GM21529 (cell line): Measurements from ENCODE around the gene TAS2R13.

Source experiments
- ATAC-seq: cut with Tn5 transposase; IDR thresholded peaks from one replicate; pipeline ENCODE4 v1.9.1; 2021; ENCODE audit not compliant: unreplicated experiment

Gene TAS2R13, protein sequence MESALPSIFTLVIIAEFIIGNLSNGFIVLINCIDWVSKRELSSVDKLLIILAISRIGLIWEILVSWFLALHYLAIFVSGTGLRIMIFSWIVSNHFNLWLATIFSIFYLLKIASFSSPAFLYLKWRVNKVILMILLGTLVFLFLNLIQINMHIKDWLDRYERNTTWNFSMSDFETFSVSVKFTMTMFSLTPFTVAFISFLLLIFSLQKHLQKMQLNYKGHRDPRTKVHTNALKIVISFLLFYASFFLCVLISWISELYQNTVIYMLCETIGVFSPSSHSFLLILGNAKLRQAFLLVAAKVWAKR

DNA sequence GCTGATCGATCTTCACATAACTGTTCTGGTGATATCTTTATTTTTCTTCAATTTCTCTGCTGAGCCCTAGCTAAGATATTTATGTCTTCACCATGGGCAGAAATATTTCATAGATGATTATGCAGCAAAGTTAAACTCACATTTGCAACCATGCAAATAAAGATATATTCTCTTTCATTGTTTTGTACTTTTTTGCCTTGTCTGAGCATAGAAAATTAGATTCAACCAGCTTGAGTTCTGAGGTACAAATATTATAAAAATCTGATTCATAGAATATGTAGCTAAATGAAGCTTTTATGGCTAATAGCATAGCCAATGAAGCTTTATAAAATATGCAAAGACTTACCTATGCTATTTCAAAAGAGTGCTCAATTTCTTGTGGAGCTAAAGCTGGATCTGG is at the start of gene TAS2R13:
Gene TAS2R13 (minus strand): TSS at position 101 of the 400 bp plus-strand sequence. CDS start 264 bp downstream, outside the sequence.
- no peak for ATAC-seq

DNA sequence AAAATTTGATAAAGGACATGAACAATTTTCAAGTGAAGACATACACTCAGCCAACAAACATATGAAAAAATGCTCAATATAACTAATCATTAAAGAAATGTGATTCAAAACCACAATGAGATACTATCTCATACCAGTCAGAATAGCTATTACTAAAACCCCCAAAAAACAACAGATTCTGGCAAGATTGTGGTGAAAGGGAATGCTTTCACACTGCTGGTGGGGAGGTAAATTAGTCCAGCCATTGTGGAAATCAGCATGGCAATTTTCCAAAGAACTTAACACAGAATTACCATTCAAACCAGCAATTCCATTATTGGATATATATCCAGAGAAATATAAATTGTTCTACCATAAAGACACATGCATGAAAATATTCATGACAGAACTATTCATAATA is 48.4 kb upstream of the TAS2R13 start:
- ATAC-seq: no peak

DNA sequence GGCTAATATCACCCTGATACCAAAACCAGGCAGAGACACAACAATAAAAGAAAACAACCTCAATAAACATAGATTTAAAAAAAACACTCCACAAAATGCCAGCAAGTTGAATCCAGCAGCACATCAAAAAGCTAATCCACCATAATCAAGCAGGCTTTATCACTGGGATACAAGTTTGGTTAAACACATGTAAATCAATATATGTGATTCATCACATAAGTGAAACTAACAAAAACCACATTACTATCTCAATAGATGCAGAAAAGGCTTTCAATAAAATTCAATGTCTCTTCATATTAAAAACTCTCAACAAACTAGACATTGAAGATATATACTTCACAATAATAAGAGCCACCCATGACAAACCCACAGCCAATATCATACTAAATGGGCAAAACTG is 46.7 kb upstream of the TAS2R13 start:
- no peak for ATAC-seq

DNA sequence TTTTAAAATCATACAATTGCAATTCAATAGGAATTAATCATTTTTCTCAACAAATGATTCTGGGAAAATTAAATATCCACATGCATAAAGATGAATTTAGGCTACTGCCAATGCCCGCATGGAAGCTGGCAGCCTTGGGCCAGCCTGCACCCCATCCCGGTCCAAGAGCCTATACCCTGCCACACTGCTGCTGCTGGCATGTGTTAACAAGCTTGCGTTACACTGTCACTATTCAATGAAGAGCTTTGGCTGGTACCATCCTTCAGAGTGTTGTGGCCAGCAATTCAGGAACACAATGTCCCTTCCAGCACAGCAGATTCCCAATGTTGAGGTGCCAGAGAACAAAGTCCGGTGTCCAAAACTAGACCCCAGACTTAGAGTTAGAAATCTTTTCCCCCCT is 43.3 kb upstream of the TAS2R13 start:
- no peak for ATAC-seq

DNA sequence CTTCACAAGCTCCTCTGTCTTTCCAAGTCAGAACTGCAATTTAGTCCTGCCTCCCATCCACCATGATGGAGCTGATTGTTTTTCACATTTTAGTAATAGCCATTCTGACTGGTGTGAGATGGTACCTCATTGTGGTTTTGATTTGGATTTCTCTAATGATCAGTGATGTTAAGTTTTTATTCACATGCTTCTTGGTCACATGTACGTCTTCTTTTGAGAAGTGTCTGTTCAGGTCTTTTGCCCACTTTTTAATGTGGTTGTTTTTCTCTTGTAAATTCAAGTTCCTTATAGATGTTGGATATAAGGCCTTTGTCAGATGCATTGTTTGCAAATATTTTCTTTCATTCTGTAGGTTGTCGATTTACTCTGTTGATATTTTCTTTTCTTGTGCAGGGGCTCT is 33.8 kb upstream of the TAS2R13 start:
- no peak for ATAC-seq

DNA sequence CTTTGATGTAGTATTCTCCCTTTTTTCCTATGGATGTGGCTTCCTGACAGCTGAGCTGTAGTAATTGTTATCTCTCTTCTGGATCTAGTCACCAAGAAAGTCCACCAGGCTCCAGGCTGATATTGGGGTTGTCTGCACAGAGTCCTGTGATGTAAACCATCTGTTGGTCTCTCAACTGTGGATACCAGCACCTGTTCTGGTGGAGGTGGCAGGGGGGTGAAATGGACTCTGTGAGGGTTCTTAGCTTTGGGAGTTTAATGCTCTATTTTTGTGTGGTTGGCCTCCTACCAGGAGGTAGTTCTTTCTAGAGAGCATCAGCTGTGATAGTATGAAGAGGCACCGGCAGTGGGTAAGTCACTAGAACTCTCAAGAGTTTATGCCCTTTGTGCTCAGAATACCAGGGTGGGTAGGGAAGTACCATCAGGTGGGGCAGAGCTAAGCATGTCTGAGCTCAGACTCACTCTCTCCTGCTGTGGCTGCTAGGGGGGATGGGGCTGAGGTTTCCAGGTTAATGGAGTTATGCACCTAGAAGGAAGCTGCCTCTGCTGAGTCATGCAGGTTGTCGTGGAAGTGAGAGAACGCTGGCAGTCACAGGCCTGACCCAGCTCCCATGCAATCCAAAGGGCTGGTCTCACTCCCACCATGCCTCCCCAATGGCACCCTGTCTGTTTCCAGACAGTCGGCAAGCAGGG is 32.7 kb upstream of the TAS2R13 start:
- no peak for ATAC-seq

DNA sequence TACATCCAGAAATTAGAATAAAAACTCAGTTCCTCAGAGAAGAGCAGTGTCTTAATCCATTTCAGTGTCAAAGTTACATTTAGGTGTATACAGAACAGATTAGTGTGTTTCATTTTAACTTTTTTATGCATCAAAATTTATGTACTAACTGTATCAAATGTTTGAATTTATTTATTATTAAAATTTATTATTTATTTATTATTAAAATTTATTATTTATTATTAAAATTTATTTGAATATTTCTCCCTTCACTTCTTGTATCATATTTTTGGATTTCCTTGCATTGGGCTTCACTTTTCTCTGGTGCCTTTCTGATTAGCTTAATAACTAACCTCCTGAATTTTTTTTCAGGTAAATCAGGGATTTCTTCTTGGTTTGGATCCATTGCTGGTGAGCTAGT is 32.0 kb upstream of the TAS2R13 start:
- no peak for ATAC-seq

DNA sequence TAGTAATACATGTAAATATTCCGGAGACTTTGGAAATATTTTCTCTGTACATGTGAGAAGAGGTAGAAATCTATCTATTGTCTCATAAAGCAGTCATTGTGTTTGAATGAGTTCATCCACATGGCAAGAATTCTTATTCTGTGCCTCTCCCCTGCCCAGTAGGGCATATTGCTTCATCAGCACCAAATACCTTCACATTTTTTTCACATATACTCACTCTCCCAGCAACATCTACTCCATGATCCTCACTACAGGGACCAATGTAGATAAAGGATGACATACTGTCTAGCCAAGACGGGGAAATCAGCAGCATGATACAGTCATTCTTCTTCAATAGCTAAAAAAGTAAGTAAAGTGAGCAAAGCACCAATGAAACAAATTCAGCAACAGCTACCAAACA is 31.0 kb upstream of the TAS2R13 start:
- ATAC-seq: no peak

DNA sequence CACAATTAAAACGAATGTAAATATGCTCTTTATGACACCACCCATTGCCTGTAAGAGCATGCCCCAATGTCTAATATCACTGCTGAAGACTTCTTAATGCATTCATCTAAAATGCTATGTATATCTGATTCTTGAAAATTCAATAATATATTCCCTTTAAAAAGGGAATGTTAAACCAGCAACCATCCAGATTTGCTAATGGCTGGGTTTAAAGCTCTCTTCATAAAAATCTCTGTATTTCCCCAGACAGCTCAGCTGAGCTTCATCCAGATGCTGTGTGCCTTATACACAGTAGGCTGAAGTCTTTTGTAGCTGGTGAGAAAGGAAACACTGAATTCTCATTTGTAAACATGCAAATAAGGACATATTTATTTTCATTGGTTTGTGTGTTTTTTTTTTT is 29.8 kb upstream of the TAS2R13 start, which contains the start of gene TAS2R14:
Gene TAS2R14 (minus strand): TSS at position 101 of the 400 bp plus-strand sequence. CDS start 56 bp downstream, at position 45.
- ATAC-seq: no peak

DNA sequence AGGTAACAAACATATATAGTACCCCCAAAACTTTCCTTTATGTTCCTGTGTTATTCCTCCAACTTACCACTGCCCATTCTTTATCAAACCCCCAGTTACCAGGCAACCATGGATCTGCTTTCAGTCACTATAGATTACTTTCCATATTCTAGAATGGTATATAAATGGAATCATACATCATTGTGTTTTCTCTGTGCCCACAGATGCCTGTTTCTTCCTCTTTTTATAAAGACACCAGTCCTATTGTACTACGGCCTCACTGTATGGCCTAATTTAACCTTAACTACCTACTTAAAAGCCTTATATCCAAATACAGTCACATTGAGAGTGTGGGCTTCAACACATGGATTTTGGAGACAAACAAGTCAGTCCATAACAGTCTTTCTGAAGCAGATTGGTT is 27.1 kb upstream of the TAS2R13 start:
- no peak for ATAC-seq

DNA sequence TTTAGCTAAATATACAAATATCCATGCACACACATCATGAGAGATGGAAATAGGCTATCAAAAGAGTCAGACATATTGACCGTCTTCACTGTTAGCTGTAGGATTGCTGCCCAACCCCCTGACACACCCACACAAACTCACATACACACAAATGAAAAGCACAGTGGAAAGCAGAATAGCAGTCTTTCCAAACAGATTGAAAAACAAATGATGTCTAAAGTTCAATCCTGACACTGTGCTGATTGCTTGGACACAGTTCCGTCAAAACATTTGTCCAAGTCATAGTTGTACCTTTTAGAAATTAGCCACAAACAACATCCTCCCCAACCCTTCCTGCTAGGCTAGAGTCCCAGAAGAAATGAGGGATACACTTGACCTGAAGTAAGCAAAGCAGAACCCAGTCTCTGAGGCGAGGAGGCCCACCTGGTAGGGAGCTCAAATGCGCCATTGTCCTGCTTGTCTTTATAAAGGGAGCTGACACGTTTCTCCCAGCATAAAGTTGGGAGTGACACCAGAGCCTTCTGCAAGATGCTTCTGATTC is 19.5 kb upstream of the TAS2R13 start, which contains the start of gene PRH2:
Gene PRH2 (plus strand): TSS at position 491 of the 541 bp plus-strand sequence. CDS start 38 bp downstream, at position 529.
- ATAC-seq: no peak

DNA sequence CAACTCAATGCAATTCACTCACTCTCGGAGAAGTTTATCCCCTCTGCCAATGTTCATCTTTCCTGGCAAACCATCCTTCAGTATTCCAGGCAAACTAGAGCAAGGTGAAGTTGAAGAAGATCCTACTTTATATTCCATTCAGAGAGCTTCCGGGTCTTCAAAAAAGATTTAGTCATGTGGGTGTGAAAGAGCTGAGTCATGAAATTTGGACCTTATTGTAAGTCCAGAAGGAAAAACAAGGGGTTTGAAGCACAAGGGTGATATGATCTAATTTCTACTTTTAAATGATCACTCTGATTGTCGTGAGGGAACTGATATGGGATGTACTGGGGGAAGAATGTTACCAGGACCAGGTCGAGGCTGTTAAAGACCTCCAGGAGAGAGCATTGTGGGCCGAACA is 16.9 kb upstream of the TAS2R13 start:
- no peak for ATAC-seq

DNA sequence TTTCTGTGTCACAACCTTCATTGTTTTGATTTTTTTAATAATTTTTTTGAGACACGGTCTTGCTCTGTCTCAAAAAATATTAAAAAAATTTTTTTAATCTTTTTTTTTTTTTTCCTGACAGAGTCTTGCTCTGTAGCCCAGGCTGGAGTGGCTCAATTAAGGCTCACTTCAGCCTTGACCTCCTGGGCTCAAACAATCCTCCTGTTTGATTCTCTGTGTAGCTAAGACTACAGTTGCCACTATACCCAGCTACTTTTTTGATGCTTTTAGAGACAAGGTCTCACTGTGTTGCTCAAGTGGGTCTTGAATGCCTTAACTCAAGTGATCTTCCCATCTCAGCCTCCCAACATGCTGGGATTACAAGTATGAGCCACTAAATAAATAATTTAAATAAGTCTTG is 10.4 kb upstream of the TAS2R13 start:
- ATAC-seq: no peak

DNA sequence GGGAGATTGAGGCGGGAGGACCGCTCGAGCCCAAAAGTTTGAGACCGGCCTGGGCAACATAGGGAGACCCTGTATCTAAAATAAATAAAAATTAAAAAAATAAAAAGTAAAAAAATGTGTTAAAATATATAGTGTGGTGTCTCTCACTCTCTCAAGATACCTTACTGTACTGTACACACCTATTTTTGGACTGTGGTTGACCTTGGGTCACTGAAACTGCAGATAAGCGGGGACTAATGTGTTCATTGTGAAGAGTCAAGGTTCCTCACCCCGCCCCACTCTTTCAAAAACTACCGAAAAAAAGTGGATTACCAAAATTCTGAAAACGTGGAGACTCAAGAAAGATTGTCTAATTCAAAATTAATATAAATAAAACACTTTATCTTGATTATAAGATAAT is 1.0 kb upstream of the TAS2R13 start:
- no peak for ATAC-seq

DNA sequence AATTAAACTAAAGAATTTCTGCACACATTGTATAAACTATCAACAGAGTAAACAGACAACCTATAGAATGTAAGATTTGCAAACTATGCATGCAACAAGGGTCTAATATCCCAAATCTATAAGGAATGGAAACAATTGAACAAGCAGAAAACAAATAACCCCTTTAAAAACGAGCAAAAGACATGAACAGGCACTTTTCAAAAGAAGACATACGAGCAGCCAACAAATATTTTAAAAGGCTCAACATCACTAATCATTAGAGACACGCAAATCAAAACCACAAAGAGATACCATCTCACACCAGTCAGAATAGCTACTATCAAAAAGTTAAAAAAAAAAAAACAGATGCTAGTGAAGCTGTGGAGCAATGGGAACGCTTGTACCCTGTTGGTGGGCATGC is 4.7 kb downstream of the TAS2R13 start:
- ATAC-seq: no peak

DNA sequence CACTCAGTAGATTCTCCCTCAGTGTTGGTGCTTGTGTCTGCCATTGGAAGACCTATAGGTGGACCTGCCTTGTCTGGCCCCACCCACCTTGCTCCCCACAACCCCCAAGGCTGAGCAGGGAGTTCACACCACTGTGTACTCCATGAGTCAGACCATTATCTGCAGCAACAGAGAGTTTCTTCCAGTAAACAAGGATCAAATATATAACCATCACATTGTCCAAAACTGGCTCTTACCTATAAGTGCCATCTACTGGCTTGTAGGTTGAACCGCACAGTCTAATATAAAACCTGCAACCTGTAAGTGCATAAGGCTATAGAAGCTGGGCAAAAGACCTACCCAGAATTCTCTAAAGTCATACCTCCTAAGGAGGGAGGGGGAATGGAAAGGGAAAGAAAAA is 7.9 kb downstream of the TAS2R13 start:
- ATAC-seq: no peak

DNA sequence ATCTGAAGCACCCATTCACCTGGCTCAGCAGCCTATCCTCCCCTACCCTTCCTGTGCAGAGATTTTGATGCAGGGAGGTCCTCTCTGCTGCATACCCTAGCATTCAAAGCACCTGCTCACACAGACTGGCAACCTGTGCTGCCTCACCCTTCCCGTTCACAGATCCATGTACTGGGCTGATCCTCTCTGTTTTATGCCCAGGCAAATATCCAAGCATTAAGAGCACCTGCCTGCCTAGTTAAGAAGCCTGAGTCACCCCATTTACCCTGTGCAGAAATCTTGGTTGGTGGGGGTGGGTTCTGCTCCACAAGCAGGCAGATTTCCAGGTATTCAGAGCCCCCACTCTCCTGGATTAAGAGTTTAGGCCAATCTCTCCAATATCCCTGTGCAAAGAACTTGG is 8.4 kb downstream of the TAS2R13 start:
- ATAC-seq: no peak

DNA sequence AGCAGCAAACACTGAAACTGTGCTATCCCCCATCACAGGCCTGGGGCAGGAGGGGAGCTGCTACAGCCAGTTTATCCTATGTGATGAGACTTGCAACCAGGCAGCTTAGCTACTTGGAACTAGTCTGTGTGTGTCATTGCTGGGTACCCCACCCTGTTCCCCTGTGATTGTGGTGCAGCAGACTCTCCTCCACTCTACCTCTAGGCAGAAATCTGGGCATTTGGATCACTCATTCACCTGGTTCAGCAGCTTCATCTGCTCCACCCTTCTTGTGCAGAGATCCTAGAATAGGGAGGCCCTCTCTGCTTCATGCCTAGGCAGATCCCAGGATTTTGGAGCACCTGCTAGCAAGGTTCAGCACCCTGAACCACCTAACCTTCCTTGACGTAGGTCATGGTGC is 8.8 kb downstream of the TAS2R13 start:
- ATAC-seq: no peak

DNA sequence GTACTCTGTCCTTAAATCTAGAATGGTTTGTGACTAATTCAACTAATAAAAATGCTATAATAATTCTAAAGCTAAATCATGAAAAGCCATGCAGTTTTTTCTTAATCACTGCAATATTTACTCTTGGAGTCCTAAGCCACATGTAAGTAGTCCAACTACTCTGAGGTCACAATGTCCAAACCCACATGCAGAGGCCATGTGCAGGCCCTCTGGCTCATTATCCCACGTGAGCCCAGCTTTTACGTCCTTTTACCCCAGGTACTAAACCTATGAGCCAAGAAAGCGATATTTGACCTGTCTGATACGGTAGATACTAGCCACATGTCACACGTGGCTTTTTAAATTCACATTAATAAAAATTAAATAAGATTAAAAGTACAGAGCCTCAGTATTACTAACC is 12.5 kb downstream of the TAS2R13 start:
- ATAC-seq: no peak

DNA sequence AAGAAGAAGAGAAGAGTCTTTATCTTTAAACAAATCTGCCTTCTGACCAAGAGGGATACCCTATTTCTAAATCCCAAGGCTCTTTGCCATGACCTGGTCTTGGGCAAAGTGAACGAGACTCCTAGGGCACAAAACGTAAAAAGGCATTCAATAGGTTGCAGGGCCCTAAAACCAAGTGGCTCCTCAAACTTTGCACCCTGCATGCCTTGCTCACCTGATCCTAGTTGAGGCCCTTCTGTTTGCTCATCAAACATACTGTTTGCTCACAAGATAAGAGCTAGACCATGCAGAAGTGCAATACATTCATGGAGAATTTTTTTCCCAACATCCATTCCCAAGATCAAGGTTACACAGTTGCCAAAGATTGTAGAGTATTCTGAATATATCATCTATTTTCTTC is 17.4 kb downstream of the TAS2R13 start:
- no peak for ATAC-seq

DNA sequence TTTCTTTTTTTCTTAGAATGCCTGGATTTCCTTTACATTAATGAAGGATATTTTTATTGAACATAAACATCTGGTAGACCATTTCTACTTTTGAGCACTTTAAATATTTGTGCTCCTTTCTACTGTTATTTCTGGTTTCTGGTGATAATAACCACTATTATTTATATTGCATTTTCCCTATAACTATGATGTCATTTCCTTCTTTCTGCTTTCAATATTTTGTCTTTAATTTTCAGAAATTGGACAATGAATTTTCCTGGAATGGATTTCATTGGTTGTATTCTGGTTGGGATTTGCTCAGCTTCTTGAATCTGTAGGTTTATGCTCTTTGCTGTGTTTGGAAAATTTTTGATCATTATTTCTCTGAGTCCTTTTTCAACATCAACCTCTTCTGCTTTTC is 20.1 kb downstream of the TAS2R13 start:
- ATAC-seq: no peak

DNA sequence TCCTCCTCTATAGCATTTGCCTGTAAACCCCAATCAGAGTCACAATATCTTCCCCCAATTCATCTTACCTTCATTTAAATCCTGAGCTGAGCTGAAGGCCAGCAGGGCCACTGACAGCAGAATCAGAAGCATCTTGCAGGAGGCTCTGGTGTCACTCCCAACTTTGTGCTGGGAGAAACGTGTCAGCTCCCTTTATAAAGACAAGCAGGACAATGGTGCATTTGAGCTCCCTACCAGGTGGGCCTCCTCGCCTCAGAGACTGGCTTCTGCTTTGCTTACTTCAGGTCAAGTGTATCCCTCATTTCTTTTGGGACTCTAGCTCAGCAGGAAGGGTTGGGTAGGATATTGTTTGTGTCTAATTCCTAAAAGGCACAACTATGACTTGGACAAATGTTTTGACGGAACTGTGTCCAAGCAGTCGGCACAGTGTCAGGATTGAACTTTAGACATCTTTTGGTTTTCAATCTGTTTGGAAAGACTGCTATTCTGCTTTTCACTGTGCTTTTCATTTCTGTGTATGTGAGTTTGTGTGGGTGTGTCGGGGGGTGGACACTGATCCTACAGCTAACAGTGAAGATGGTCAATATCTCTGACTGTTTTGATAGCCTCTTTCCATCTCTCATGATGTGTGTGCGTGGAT is 25.2 kb downstream of the TAS2R13 start, which contains the start of gene PRH1:
Gene PRH1 (minus strand): TSS at position 170 of the 640 bp plus-strand sequence. CDS start 38 bp downstream, at position 132.
- no peak for ATAC-seq
